ENCODE measurements around the gene CDT1.
A peak's percentile ranks its signal among the peaks of the same experiment; 100 is the strongest.
"Not testable (repeated sequence)": the region's sequence is repeated elsewhere in the genome, so short reads cannot be mapped to it uniquely, and the experiment has no call there.

The CDT1 gene

DNA sequence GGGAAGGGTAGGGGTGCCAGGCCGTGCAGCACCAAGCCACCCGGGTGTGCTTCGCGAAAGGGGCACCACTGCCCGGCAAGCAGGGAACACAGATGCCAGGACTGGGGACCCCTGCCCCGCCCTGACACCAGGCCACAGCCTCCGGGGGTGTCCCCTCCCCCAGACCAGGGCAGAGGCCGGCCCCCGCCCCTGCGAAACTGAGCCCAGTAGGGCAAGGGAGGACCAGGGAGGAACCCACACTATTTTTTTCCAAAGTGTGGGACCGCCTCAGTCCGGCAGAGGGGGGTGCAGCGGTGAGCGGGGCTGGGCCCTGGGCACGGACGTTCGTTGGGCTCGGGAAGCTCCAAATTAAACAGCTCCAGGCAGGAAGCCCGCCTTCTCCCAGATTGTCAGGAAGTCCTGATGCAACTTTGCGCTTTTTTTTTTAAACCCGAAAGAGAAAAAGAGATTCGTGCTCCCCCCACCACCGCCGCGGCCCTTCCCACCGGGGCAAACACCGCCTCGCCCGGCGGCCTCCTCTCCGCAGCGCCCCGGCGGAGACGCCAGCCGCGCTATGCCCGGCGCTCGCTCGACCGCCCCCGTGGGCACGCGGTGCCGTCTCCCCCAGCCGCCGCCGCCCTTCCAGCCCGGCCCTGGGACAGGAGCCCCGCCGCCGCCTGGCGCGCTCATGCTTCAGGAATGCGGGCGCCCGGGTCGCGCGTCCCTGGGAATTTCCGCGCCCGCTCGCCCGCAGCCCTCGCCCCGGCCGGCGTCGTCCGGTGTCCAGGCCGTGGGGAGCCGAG, 19.3 kb upstream of the CDT1 start:
- Histone ChIP-seq H3K36me3 (ENCODE audit: control insufficient read depth, insufficient read depth, low read length) (no peaks in the 10 kb centered on the region), H3K18ac (ENCODE audit: low read length) (peak overlapping the region; percentile 98), H3K23ac (ENCODE audit: low read length) (no peak overlapping the region), H3K9ac (ENCODE audit: low read length) (peak overlapping the region; percentile 82), H3K4ac (ENCODE audit: low read depth, low read length) (peak overlapping the region; percentile 82), H3K27ac (ENCODE audit: low read depth, low read length) (peak overlapping the region; percentile 74), H2BK15ac (replicated peaks; ENCODE audit: low read depth) (no peak overlapping the region), H2BK5ac (ENCODE audit: low read length) (no peak overlapping the region), H3K56ac (ENCODE audit: low read length) (peak overlapping the region; percentile 88), H3K4me1 (ENCODE audit: control insufficient read depth, low read depth, low read length) (no peaks in the 10 kb centered on the region), H3K4me3 (ENCODE audit: low read length) (peak overlapping the region; percentile 29), H3K79me1 (ENCODE audit: low read length) (peaks cover 5% of the 10 kb centered on the region), H3K4me2 (ENCODE audit: low read length) (peak overlapping the region; percentile 48), H3K27me3 (ENCODE audit: insufficient read depth, low read length, poor library complexity) (no peaks in the 10 kb centered on the region), H2AK5ac (ENCODE audit: low read length) (no peak overlapping the region), H2BK120ac (ENCODE audit: low read depth, low read length) (peak overlapping the region; percentile 48), H4K5ac (ENCODE audit: low read length) (no peak overlapping the region), H4K8ac (ENCODE audit: low read depth, low read length) (no peak overlapping the region), H3K79me2 (ENCODE audit: control insufficient read depth, insufficient read depth, low read length) (peaks cover 26% of the 10 kb centered on the region)
- no CpG with 5 or more reads among the region's 74 CpGs for WGBS (ENCODE audit: extremely low coverage, insufficient coverage, low lambda C conversion rate)
- peak; percentile 87 for DNase-seq

DNA sequence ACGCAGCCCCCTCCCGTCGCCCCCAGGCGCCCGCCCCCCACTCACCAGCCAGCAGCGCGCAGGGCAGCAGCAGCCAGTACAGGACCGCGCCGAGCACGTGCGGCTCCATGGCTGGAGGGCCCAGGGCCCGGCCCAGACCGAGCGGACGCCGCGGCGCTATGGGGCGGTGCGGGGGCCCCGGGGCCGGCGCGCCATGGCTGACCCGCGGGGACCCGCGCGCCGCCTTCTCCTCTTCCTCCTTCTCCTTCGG, 18.8 kb upstream of the CDT1 start:
- no CpG with 5 or more reads among the region's 32 CpGs for WGBS (ENCODE audit: extremely low coverage, insufficient coverage, low lambda C conversion rate)
- H3K36me3 ChIP-seq (ENCODE audit: control insufficient read depth, insufficient read depth, low read length): no peaks in the 10 kb centered on the region
- no peak overlapping the region for H2AK5ac ChIP-seq (ENCODE audit: low read length)
- H2BK120ac ChIP-seq (ENCODE audit: low read depth, low read length): no peak overlapping the region
- no peak overlapping the region for H4K5ac ChIP-seq (ENCODE audit: low read length)
- H3K4me2 ChIP-seq (ENCODE audit: low read length): peak overlapping the region; percentile 25
- H3K79me2 ChIP-seq (ENCODE audit: control insufficient read depth, insufficient read depth, low read length): peaks cover 24% of the 10 kb centered on the region
- no peak overlapping the region for H2BK15ac ChIP-seq (replicated peaks; ENCODE audit: low read depth)
- H3K27ac ChIP-seq (ENCODE audit: low read depth, low read length): peak overlapping the region; percentile 74
- H3K4me1 ChIP-seq (ENCODE audit: control insufficient read depth, low read depth, low read length): no peaks in the 10 kb centered on the region
- H3K79me1 ChIP-seq (ENCODE audit: low read length): peaks cover 5% of the 10 kb centered on the region
- H4K8ac ChIP-seq (ENCODE audit: low read depth, low read length): no peak overlapping the region
- H3K4me3 ChIP-seq (ENCODE audit: low read length): peak overlapping the region; percentile 29
- no peak overlapping the region for H2BK5ac ChIP-seq (ENCODE audit: low read length)
- H3K23ac ChIP-seq (ENCODE audit: low read length): no peak overlapping the region
- peak overlapping the region; percentile 82 for H3K9ac ChIP-seq (ENCODE audit: low read length)
- H3K56ac ChIP-seq (ENCODE audit: low read length): peak overlapping the region; percentile 88
- no peaks in the 10 kb centered on the region for H3K27me3 ChIP-seq (ENCODE audit: insufficient read depth, low read length, poor library complexity)
- peak overlapping the region; percentile 98 for H3K18ac ChIP-seq (ENCODE audit: low read length)
- peak overlapping the region; percentile 82 for H3K4ac ChIP-seq (ENCODE audit: low read depth, low read length)
- DNase-seq: no peak

- Histone ChIP-seq H3K36me3 (ENCODE audit: control insufficient read depth, insufficient read depth, low read length) (no peaks in the 10 kb centered on the region), H3K4me2 (ENCODE audit: low read length) (peak within 1 kb of the TSS; percentile 48), H3K4ac (ENCODE audit: low read depth, low read length) (peak within 1 kb of the TSS; percentile 82), H3K4me1 (ENCODE audit: control insufficient read depth, low read depth, low read length) (no peaks in the 10 kb centered on the region), H3K9ac (ENCODE audit: low read length) (peak within 1 kb of the TSS; percentile 82), H3K27ac (ENCODE audit: low read depth, low read length) (peak within 1 kb of the TSS; percentile 74), H2BK15ac (replicated peaks; ENCODE audit: low read depth) (no peak within 1 kb of the TSS), H2AK5ac (ENCODE audit: low read length) (no peak within 1 kb of the TSS), H3K18ac (ENCODE audit: low read length) (peak within 1 kb of the TSS; percentile 98), H3K56ac (ENCODE audit: low read length) (peak within 1 kb of the TSS; percentile 88), H3K23ac (ENCODE audit: low read length) (no peak within 1 kb of the TSS), H4K8ac (ENCODE audit: low read depth, low read length) (no peak within 1 kb of the TSS), H2BK120ac (ENCODE audit: low read depth, low read length) (peak within 1 kb of the TSS; percentile 48), H2BK5ac (ENCODE audit: low read length) (no peak within 1 kb of the TSS), H3K27me3 (ENCODE audit: insufficient read depth, low read length, poor library complexity) (no peaks in the 10 kb centered on the region), H3K79me2 (ENCODE audit: control insufficient read depth, insufficient read depth, low read length) (peaks cover 24% of the 10 kb centered on the region), H4K5ac (ENCODE audit: low read length) (no peak within 1 kb of the TSS), H3K4me3 (ENCODE audit: low read length) (peak within 1 kb of the TSS; percentile 29), H3K79me1 (ENCODE audit: low read length) (peaks cover 5% of the 10 kb centered on the region)
- peak; percentile 46 for DNase-seq
- no CpG with 5 or more reads among the region's 110 CpGs for WGBS (ENCODE audit: extremely low coverage, insufficient coverage, low lambda C conversion rate)
Measured at GRCh38 chr16:88785106-88785924, 18.3 kb upstream of the CDT1 start, which contains the start of gene PIEZO1. PIEZO1 (minus strand) TSS chr16:88785220; CDS start chr16:88784964, 256 bp downstream.

DNA sequence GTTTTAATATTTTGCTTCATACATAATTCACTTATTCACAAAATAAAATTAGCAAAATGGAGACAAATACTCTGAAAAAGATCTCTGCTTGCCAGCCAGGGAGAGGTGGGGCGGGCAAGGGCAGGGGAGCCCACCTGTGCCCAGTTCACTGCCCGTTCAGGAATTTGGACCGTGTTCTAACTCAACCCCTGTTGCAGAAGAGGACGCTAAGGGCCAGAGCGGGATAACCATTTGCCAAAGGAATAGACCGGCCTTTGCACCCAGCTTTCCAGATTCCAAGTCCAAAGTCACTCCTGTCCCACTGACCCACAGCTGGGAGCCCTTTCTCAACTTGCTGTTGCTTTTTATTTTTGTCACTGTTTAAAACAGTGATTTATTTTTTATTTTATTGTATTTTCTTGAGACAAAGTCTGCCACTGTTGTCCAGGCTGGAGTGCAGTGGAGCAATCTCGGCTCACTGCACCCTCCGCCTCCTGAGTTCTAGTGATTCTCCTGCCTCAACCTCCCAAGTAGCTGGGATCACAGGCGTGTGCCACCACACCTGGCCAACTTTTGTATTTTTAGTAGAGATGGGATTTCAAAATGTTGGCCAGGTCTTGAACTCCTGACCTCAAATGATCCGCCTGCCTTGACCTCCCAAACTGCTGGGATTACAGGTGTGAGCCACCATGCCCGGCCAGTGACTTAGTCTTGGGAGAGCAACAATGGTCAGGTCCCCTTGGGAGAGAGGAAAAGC, 15.8 kb upstream of the CDT1 start:
- Histone ChIP-seq H3K79me1 (ENCODE audit: low read length) (peaks cover 1% of the 10 kb centered on the region), H3K56ac (ENCODE audit: low read length) (no peak overlapping the region), H3K27me3 (ENCODE audit: insufficient read depth, low read length, poor library complexity) (no peaks in the 10 kb centered on the region), H3K4me2 (ENCODE audit: low read length) (no peak overlapping the region), H2BK120ac (ENCODE audit: low read depth, low read length) (no peak overlapping the region), H2BK5ac (ENCODE audit: low read length) (no peak overlapping the region), H3K4me1 (ENCODE audit: control insufficient read depth, low read depth, low read length) (peaks cover 2% of the 10 kb centered on the region), H3K79me2 (ENCODE audit: control insufficient read depth, insufficient read depth, low read length) (peaks cover 10% of the 10 kb centered on the region), H3K18ac (ENCODE audit: low read length) (no peak overlapping the region), H4K5ac (ENCODE audit: low read length) (no peak overlapping the region), H3K23ac (ENCODE audit: low read length) (no peak overlapping the region), H4K8ac (ENCODE audit: low read depth, low read length) (no peak overlapping the region), H3K27ac (ENCODE audit: low read depth, low read length) (no peak overlapping the region), H3K4ac (ENCODE audit: low read depth, low read length) (no peak overlapping the region), H2AK5ac (ENCODE audit: low read length) (no peak overlapping the region), H3K36me3 (ENCODE audit: control insufficient read depth, insufficient read depth, low read length) (no peaks in the 10 kb centered on the region), H3K9ac (ENCODE audit: low read length) (no peak overlapping the region), H2BK15ac (replicated peaks; ENCODE audit: low read depth) (no peak overlapping the region), H3K4me3 (ENCODE audit: low read length) (no peak overlapping the region)
- no CpG with 5 or more reads among the region's 11 CpGs for WGBS (ENCODE audit: extremely low coverage, insufficient coverage, low lambda C conversion rate)
- DNase-seq: no peak

- not testable (repeated sequence) for H3K4me1 ChIP-seq (ENCODE audit: control insufficient read depth, low read depth, low read length); H3K56ac ChIP-seq (ENCODE audit: low read length); H2BK5ac ChIP-seq (ENCODE audit: low read length); H3K27ac ChIP-seq (ENCODE audit: low read depth, low read length); H3K79me2 ChIP-seq (ENCODE audit: control insufficient read depth, insufficient read depth, low read length); H3K4ac ChIP-seq (ENCODE audit: low read depth, low read length); H4K8ac ChIP-seq (ENCODE audit: low read depth, low read length); H2BK120ac ChIP-seq (ENCODE audit: low read depth, low read length); H2BK15ac ChIP-seq (replicated peaks; ENCODE audit: low read depth); H3K9ac ChIP-seq (ENCODE audit: low read length); H3K36me3 ChIP-seq (ENCODE audit: control insufficient read depth, insufficient read depth, low read length); H3K4me3 ChIP-seq (ENCODE audit: low read length); H4K5ac ChIP-seq (ENCODE audit: low read length); H3K4me2 ChIP-seq (ENCODE audit: low read length); DNase-seq; H2AK5ac ChIP-seq (ENCODE audit: low read length); H3K18ac ChIP-seq (ENCODE audit: low read length); H3K79me1 ChIP-seq (ENCODE audit: low read length); H3K27me3 ChIP-seq (ENCODE audit: insufficient read depth, low read length, poor library complexity); H3K23ac ChIP-seq (ENCODE audit: low read length)
- WGBS (ENCODE audit: extremely low coverage, insufficient coverage, low lambda C conversion rate): no CpG with 5 or more reads among the region's 8 CpGs
Measured at GRCh38 chr16:88788749-88789148, 14.8 kb upstream of the CDT1 start.
